ENCODE data around the gene WDR26.
"Not testable (repeated sequence)": the region's sequence is repeated elsewhere in the genome, so short reads cannot be mapped to it uniquely, and the experiment has no call there.

WDR26 gene

DNA sequence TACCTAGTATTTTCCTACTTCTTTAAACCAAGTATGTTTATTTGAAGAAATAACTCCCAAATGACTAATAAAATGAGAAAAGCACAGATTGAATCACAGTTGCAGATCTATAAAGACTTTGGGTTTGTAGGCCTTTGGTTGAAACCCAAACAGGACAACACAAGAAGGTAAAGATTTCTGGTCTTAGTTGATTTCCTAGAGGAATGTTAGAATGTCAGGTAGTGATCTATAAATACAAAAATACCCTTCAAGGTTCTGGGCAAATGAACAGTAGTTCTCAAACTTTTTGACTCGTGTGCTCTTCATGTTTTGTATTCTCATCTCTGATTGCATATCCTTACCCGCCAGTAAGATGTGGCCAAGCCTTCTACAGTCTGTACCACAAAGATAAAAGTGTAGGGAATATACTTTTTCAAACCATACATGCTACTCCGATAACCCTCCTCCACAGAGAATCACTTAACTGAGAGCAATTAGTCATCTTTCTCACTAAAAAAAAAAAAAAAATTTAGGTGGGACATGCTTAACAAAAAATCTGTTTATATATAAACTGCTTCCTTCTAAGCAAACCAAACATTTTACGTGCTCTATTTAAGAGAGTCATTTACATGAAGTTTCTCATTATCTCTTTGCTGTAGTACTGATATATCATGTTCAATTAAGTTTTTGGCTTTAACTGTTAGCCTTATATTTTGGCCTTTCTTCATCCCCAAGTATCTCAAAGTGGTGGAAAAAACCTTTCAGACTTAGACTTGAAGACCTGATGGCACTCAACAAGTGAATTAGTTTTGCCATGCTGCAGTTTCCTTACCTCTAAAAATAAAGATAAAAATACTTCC, 42.0 kb downstream of the WDR26 start:
- no peak for DNase-seq

DNA sequence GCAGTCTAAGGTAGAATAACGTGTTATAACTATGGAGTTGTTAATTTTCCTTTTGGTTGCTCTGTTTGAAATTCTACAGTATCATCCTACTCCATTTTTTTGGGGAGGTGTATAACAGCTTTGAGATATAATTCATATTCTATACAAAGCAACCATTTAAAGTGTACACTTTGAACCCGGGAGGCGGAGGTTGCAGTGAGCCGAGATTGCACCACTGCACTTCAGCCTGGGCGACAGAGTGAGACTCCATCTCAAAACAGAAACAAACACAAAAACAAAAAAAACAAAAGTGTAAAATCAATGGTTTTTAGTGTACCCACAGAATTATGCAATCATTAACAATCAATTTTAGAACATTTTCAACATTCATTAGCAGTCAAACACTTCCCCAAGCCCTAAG, 44.1 kb downstream of the WDR26 start:
- no peak for DNase-seq

DNA sequence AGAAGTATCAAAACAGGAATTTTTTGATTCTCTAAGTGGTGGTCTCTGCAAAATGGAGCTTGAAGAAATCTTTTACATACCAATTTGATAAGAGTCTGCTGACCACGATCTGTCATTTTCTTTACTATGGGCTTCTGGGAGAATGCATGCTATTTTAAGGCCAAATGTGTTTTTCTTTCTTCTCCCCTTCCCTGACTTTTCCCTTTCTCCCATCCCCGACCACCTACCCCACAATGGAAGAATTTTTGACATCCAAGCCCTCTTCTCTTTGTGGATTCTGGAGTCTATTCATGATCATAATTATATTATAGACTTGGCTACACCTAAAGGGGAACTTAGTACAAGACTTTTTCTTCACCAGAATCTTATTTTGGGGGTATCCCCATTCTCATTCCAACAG, 46.7 kb downstream of the WDR26 start:
- no peak for DNase-seq

GRCh38 chr1:224387302-224387912, 47.2 kb downstream of the WDR26 start:
- DNase-seq = no peak

GRCh38 chr1:224383218-224383617, 51.4 kb downstream of the WDR26 start:
- DNase-seq = no peak

- DNase-seq = no peak
Observed at GRCh38 chr1:224381880-224382548, 52.6 kb downstream of the WDR26 start.

GRCh38 chr1:224380003-224380402, 54.6 kb downstream of the WDR26 start:
- peak; percentile 30 to 32 for DNase-seq

GRCh38 chr1:224378855-224379631, 55.6 kb downstream of the WDR26 start:
- no peak for DNase-seq

- DNase-seq = no peak
Observed at GRCh38 chr1:224377676-224378006, 57.0 kb downstream of the WDR26 start.

DNA sequence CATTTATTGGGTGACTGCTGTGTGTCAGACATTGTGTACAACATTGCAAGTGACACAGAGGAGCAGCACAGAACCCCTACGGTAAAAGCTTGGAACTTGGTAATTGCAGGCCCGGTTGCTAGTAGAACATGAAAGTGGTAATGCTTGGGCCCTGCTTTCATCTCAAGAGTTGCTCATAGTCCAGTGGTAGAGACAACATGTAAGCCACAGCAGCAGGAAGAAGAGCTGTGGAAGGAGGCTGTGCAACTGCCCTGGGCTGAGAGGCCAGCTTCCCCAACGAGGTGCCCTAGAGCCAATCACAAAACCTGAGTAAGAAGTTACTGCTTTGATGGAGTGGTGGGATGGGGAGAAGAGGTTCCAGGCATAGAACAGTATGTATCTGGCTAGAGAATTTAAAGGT, 59.5 kb downstream of the WDR26 start:
- no peak for DNase-seq

- DNase-seq = no peak
Observed at GRCh38 chr1:224373008-224373590, 61.5 kb downstream of the WDR26 start.

DNA sequence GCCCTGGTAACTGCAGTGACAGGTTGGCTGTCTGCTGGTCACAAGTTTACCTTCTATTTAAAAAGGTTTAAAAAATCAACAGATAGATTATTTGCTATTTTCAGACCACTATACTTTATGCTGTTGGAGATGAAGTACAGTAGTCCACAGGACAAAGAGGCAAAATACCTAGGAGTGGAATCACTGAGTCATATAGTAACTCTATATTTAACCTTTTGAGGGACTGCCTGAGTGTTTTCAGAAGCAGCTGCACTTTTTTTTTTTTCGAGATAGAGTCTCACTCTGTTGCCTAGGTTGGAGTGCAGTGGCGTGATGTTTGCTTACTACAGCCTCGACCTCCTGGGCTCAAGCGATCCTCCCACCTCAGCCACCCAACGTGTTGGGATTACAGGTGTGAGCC, 66.2 kb downstream of the WDR26 start:
- DNase-seq = no peak

GRCh38 chr1:224359207-224359606, 75.4 kb downstream of the WDR26 start:
- no peak for DNase-seq

- no peak for DNase-seq
Observed at GRCh38 chr1:224358237-224358636, 76.4 kb downstream of the WDR26 start.

DNA sequence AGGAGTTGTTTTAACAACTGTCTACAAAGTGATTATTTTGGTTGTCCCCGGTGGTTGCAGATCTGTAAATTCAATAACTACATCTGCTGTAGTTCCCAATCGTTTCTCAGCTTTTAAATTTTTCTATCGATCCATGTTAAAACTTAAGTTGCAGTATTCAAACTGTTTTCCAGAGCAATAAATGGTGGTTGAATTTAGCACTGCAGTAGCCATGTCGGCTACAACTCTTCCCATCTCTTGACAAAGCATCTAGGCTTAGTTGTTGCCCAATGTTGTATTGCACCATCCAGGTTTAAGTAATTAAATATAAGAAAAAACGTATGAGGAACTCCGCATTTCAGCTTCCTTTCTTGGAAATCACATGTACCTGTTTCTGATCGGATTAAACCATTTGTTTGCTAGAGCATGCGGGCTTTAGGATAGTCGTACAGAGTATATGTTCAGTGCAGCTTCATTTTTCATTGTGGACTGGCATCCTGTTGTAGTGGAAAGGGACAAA, 76.9 kb downstream of the WDR26 start:
- no peak for DNase-seq

GRCh38 chr1:224356685-224357625, 77.6 kb downstream of the WDR26 start, which contains the start of gene CNIH4:
Gene CNIH4, plus strand, starts transcription at chr1:224356879. Its CDS starts 46 bp downstream, at chr1:224356925.
- peak; percentile 86 to 87 for DNase-seq

DNA sequence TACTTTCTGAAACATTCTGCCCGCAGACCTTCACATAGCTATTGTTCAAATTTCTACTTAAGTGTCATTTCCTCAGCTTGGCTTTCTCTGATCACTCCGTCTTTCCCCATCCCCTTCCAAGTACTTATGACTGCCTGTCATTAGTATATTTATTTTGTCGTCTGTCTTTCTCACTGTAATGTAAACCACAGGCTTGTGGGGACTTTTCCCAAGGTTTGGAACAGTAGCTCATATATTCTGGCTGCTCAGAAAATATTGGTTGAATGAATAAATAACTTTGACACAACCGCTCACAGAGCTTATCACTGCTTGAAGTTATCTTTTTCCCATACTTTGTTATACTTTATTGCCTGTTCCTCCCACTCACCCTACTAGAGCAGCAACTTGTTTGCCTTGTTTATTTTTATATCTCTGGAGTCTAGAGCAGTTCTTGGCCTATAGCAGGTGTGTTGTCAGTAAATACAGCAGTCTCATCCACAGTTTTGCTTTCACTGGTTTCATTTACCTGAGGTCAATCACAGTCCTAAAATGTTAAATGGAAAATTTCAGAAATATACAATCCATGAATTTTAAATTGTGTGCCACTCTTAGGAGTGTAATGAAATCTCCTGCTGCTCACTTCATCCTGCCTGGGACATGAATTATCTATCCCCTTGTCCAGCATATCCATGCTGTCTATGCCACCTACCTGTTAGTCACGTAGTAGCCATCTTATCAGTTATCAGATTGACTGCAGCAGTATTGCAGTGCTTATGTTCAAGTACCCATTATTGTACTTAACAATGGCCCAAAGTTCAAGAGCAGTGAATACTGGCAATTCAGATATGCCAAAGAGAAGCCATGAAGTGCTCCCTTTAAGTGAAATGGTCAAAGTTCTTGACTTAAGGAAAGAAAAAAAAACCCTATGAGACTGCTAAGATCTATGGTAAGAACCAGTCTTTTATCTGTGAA, 80.3 kb downstream of the WDR26 start:
- DNase-seq = no peak

GRCh38 chr1:224352436-224353085, 82.0 kb downstream of the WDR26 start:
- not testable (repeated sequence) for DNase-seq

DNA sequence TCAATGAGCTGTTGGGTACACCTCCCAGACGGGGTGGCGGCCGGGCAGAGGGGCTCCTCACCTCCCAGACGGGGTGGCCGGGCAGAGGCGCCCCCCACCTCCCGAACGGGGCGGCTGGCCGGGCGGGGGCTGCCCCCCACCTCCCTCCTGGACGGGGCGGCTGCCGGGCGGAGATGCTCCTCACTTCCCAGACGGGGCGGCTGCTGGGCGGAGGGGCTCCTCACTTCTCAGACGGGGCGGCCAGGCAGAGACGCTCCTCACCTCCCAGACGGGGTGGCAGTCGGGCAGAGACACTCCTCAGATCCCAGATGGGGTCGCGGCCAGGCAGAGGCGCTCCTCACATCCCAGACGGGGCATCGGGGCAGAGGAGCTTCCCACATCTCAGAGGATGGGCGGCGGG, 84.9 kb downstream of the WDR26 start:
- DNase-seq = not testable (repeated sequence)

- DNase-seq = no peak
Observed at GRCh38 chr1:224348137-224348536, 86.5 kb downstream of the WDR26 start.
